HepG2 (cell line): Measurements from ENCODE around the gene MYH10. TPM values are rescaled to one million over a fixed set of nuclear protein-coding genes. Genes with fewer than 3 reads are reported as not detected.

Source experiments
- ATAC-seq: fragments of 200-7000 bp; cut with Tn5 transposase; 3 replicates; pipeline ENCODE4 v1.9.1; 2020; ENCODE audit warnings: mild to moderate bottlenecking, moderate library complexity
- BruUV-seq: library from RNA; stranded (reverse); fragments of 400-500 nt; replicated peaks from 2 replicates; lab custom pipeline; 2021; lab: Mats Ljungman, UMichigan
- CTCF ChIA-PET: fragments of 300-600 bp; formaldehyde crosslinking; extraction: SDS; loops from one replicate; lab custom pipeline; 2021; ENCODE audit warnings: low total read pairs, inconsistent platforms, low intra/inter-chr PET ratio; lab: Yijun Ruan, JAX
- POLR2A ChIA-PET: fragments of 350-600 bp; sonication (Branson Sonifier 250); formaldehyde crosslinking; loops from one replicate; lab custom pipeline; 2020; ENCODE audit warnings: antibody characterized with exemption, inconsistent platforms; lab: Yijun Ruan, JAX
- DNase-seq: peaks from one replicate; pipeline ENCODE4 v3.0.0-alpha.2; 2015; ENCODE audit warnings: low spot score
- FAIRE-seq: peaks from 3 replicates; lab custom pipeline; 2011; peaks lifted over from hg19 to GRCh38; lab: Jason Lieb, UNC
- H2AFZ ChIP-seq: one replicate; pipeline ENCODE4 v1.6.1; 2011; ENCODE audit warnings: low read length, inconsistent platforms
- H3K27ac ChIP-seq: fragments of 300-600 bp; 3 replicates; pipeline ENCODE4 v1.8.0; 2011; ENCODE audit warnings: mixed run types, mild to moderate bottlenecking, mixed read lengths, low read length, inconsistent platforms; ENCODE audit not compliant: insufficient read depth; ENCODE audit errors: extremely low read length
- H3K27me3 ChIP-seq, 2 experiments: fragments of 200-600 bp in 1 of 2; 2 replicates in 1 of 2; 3 replicates in 1 of 2; pipeline versions ENCODE4 v1.6.0 to v1.8.0; 2011; ENCODE audit warnings: low read length in 2 of 2, mild to moderate bottlenecking in 2 of 2, moderate library complexity in 2 of 2, inconsistent platforms in 1 of 2; ENCODE audit not compliant: insufficient read depth in 2 of 2, control insufficient read depth in 1 of 2
- H3K36me3 ChIP-seq, 2 experiments: fragments of 200-600 bp in 1 of 2; replicated peaks in 1 of 2; 2 replicates in 1 of 2; 3 replicates in 1 of 2; pipeline versions ENCODE4 v1.5.1 to v1.8.0; 2011; ENCODE audit warnings: low read length in 2 of 2, inconsistent platforms in 1 of 2; ENCODE audit not compliant: insufficient read depth in 2 of 2, control insufficient read depth in 1 of 2
- H3K4me1 ChIP-seq: 2 replicates; pipeline ENCODE4 v1.5.1; 2012; ENCODE audit warnings: low read length, inconsistent platforms; ENCODE audit not compliant: insufficient read depth
- H3K4me2 ChIP-seq: 2 replicates; pipeline ENCODE4 v1.6.0; 2011; ENCODE audit warnings: low read depth, low read length, inconsistent platforms
- H3K4me3 ChIP-seq, 3 experiments: fragments of 200-600 bp in 1 of 3; sonication (generic), shearing (Covaris generic) in 1 of 3; replicated peaks in 1 of 3; 2 replicates each; pipeline ENCODE4 v1.5.1; 2011 to 2016; ENCODE audit warnings: low read length in 3 of 3, inconsistent platforms in 2 of 3, low read depth in 2 of 3, mild to moderate bottlenecking in 2 of 3, control low read depth in 1 of 3, mixed read lengths in 1 of 3; ENCODE audit not compliant: insufficient read depth in 1 of 3
- H3K79me2 ChIP-seq: one replicate; pipeline ENCODE4 v1.6.1; 2011; ENCODE audit warnings: low read length, inconsistent platforms; ENCODE audit not compliant: insufficient read depth
- H3K9ac ChIP-seq: 2 replicates; pipeline ENCODE4 v1.6.0; 2011; ENCODE audit warnings: mild to moderate bottlenecking, low read depth, low read length, inconsistent platforms; ENCODE audit not compliant: insufficient read depth
- H3K9me3 ChIP-seq: 2 replicates; pipeline ENCODE4 v1.5.1; 2012; ENCODE audit warnings: mild to moderate bottlenecking, low read length
- H4K20me1 ChIP-seq: 2 replicates; pipeline ENCODE4 v1.6.0; 2011; ENCODE audit warnings: inconsistent platforms, mild to moderate bottlenecking, low read length, moderate library complexity; ENCODE audit not compliant: insufficient read depth
- FLYWCH1 ChIP-seq: sonication (generic); formaldehyde crosslinking; IDR thresholded peaks from 2 replicates; pipeline ENCODE4 v1.8.1; 2023; ENCODE audit warnings: mild to moderate bottlenecking, missing genetic modification reagents
- HES4 ChIP-seq: sonication (generic); formaldehyde crosslinking; IDR thresholded peaks from 2 replicates; pipeline ENCODE4 v1.9.0; 2021; ENCODE audit warnings: mild to moderate bottlenecking, missing genetic modification reagents, borderline replicate concordance
- HIVEP1 ChIP-seq: sonication (generic); formaldehyde crosslinking; IDR thresholded peaks from 2 replicates; pipeline ENCODE4 v1.4.0; 2020; ENCODE audit warnings: mild to moderate bottlenecking, missing genetic modification reagents
- HOXD1 ChIP-seq: sonication (generic); formaldehyde crosslinking; IDR thresholded peaks from 2 replicates; pipeline ENCODE4 v1.5.0; 2020; ENCODE audit warnings: missing genetic modification reagents
- KLF6 ChIP-seq: IDR thresholded peaks from 2 replicates; pipeline ENCODE4 v1.8.0; 2016; ENCODE audit warnings: missing biosample characterization, missing genetic modification reagents
- NFAT5 ChIP-seq: sonication (generic); formaldehyde crosslinking; IDR thresholded peaks from 2 replicates; pipeline ENCODE4 v1.4.0; 2020; ENCODE audit warnings: missing genetic modification reagents
- SNAPC2 ChIP-seq: sonication (generic); formaldehyde crosslinking; IDR thresholded peaks from 2 replicates; pipeline ENCODE4 v1.8.1; 2022; ENCODE audit warnings: mild to moderate bottlenecking, missing genetic modification reagents
- ZBTB7A ChIP-seq: sonication (generic); formaldehyde crosslinking; IDR thresholded peaks from 2 replicates; pipeline ENCODE4 v1.8.0; 2022; ENCODE audit warnings: mild to moderate bottlenecking, missing genetic modification reagents
- ZC3H4 ChIP-seq: sonication (generic); formaldehyde crosslinking; IDR thresholded peaks from 2 replicates; pipeline ENCODE4 v1.4.0; 2020; ENCODE audit warnings: missing genetic modification reagents, borderline replicate concordance
- ZNF292 ChIP-seq: sonication (generic); formaldehyde crosslinking; IDR thresholded peaks from 2 replicates; pipeline ENCODE4 v1.8.1; 2022; ENCODE audit warnings: mild to moderate bottlenecking, low read depth, missing genetic modification reagents, borderline replicate concordance
- ZNF34 ChIP-seq: sonication (generic); formaldehyde crosslinking; IDR thresholded peaks from 2 replicates; pipeline ENCODE4 v1.4.0; 2020; ENCODE audit warnings: mild to moderate bottlenecking, missing genetic modification reagents, borderline replicate concordance
- ZNF543 ChIP-seq: sonication (generic); formaldehyde crosslinking; IDR thresholded peaks from 2 replicates; pipeline ENCODE4 v1.4.0; 2020; ENCODE audit warnings: mild to moderate bottlenecking, missing genetic modification reagents
- WGBS: methylation state at CpG from one replicate; pipeline ENCODE4 v1.1.6; 2017; ENCODE audit warnings: low lambda C conversion rate; 5-methylcytosine and 5-hydroxymethylcytosine counted together
- in situ Hi-C: cut with HindIII; loops from 2 replicates; pipeline ENCODE4 v1.10.0; 2017; ENCODE audit warnings: low pct_unique_long_range_greater_than_20kb; ENCODE audit not compliant: extremely low pct_ligation_motif_present
- intact Hi-C: fragments of 100-400 bp; cut with micrococcal nuclease; formaldehyde crosslinking; loops from one replicate; pipeline ENCODE4 v1.10.0; 2022; ENCODE audit not compliant: unreplicated experiment
- polyA plus RNA-seq, 8 experiments: library from polyadenylated mRNA; depleted of rRNA in 3 of 8; stranded (reverse) in 7 of 8; unstranded in 1 of 8; fragments of >200 nt; fragmentation: Illumina TruSeq in 4 of 8; extraction: Trizol in 4 of 8; gene quantifications; 2 replicates each; pipeline versions ENCODE4 v1.2.1 to v1.2.3, GENCODE V29; 2011 to 2016; ENCODE audit warnings: low read depth in 4 of 8, missing spikeins in 1 of 8, mixed read lengths in 1 of 8; ENCODE audit not compliant: insufficient read depth in 1 of 8
- total RNA-seq, 5 experiments: library from RNA; depleted of rRNA; stranded (reverse); fragments of >200 nt; fragmentation: Illumina TruSeq; extraction: Trizol; gene quantifications; 2 replicates each; pipeline ENCODE4 v1.2.3, GENCODE V29; 2016; ENCODE audit warnings: low read depth in 1 of 5
- TF ChIP-seq, protein P1 (sequence below): fragments of 450-650 bp; IDR thresholded peaks from 2 replicates; pipeline ENCODE4 v1.6.1; 2017

The MYH10 gene
- total and polyA plus RNA-seq, 2 of the 13 experiments (the other 11 are each of a cell fraction or from before 2014, with no cell fraction given): 43.4 to 68.6 TPM

- Histone ChIP-seq H4K20me1 (no peaks in the 10 kb centered on the region), H3K9me3 (no peaks in the 10 kb centered on the region), H3K36me3 (no peaks in the 10 kb centered on the region), H3K79me2 (no peaks in the 10 kb centered on the region), H2AFZ (no peak overlapping the region), H3K4me1 (peaks cover 60% of the 10 kb centered on the region), H3K4me2 (no peak overlapping the region), H3K9ac (no peak overlapping the region), H3K4me3 (no peak overlapping the region), H3K27me3 (no peaks in the 10 kb centered on the region), H3K27ac (no peak overlapping the region)
- no TSS peak for BruUV-seq
- ChIA-PET POLR2A (interaction anchor here (3.9 kb wide), 1 partner anchor 9 kb away, joined by 14 read pairs; the partner anchor contains the start of gene NDEL1), CTCF (no interaction called here)
- intact Hi-C loops (no loop called here), in situ Hi-C loops (no loop called here)
- no peak for ATAC-seq
- no peak for DNase-seq
- 97% methylated on average over 3 of the region's 3 CpGs for WGBS
- TF ChIP-seq HIVEP1: no peak
- TF ChIP-seq HES4 (CRISPR knock-in tag): no peak
- no peak for TF ChIP-seq SNAPC2 (CRISPR knock-in tag)
- no peak for TF ChIP-seq ZC3H4 (CRISPR knock-in tag)
- no peak for TF ChIP-seq HOXD1 (CRISPR knock-in tag)
- TF ChIP-seq NFAT5 (CRISPR knock-in tag): no peak
- TF ChIP-seq ZNF292 (CRISPR knock-in tag): no peak
- TF ChIP-seq, protein P1, sequence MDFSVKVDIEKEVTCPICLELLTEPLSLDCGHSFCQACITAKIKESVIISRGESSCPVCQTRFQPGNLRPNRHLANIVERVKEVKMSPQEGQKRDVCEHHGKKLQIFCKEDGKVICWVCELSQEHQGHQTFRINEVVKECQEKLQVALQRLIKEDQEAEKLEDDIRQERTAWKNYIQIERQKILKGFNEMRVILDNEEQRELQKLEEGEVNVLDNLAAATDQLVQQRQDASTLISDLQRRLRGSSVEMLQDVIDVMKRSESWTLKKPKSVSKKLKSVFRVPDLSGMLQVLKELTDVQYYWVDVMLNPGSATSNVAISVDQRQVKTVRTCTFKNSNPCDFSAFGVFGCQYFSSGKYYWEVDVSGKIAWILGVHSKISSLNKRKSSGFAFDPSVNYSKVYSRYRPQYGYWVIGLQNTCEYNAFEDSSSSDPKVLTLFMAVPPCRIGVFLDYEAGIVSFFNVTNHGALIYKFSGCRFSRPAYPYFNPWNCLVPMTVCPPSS: no peak
- TF ChIP-seq KLF6 (CRISPR knock-in tag): no peak
- TF ChIP-seq ZNF34: no peak
- TF ChIP-seq ZNF543 (CRISPR knock-in tag): no peak
- TF ChIP-seq ZBTB7A (CRISPR knock-in tag): no peak
- no peak for TF ChIP-seq FLYWCH1 (CRISPR knock-in tag)
- no peak for FAIRE-seq
Measured at GRCh38 chr17:8426802-8427201, 203.7 kb downstream of the MYH10 start.
